ENCODE data around the gene FAM89A.

The FAM89A gene

GRCh38 chr1:231057410-231057809, 17.4 kb upstream of the FAM89A start:
- H3K4ac ChIP-seq (ENCODE audit: low read depth in 1 of 2, low read length in 2 of 2) = no peak overlapping the region
- H3K4me2 ChIP-seq (ENCODE audit: low read length, poor library complexity, severe bottlenecking) = no peak overlapping the region
- no peak overlapping the region for H3K9ac ChIP-seq (ENCODE audit: low read length)
- H3K36me3 ChIP-seq (ENCODE audit: control insufficient read depth in 1 of 2, insufficient read depth in 2 of 2, low read depth in 1 of 2, low read length in 2 of 2) = no peaks in the 10 kb centered on the region
- no peaks in the 10 kb centered on the region for H3K27me3 ChIP-seq (ENCODE audit: control insufficient read depth in 1 of 2, insufficient read depth in 1 of 2, low read length in 2 of 2)
- no peak overlapping the region for H2AFZ ChIP-seq (ENCODE audit: low read depth, low read length)
- H3K4me1 ChIP-seq (ENCODE audit: control insufficient read depth, insufficient read depth, low read depth, low read length) = peaks cover 8% of the 10 kb centered on the region
- no peak overlapping the region for H2BK5ac ChIP-seq (ENCODE audit: low read depth, low read length, poor library complexity, severe bottlenecking)
- peaks cover 5% of the 10 kb centered on the region for H3K9me3 ChIP-seq (ENCODE audit: control insufficient read depth, low read length)
- 76% methylated on average over 2 of the region's 3 CpGs for WGBS
- H2BK15ac ChIP-seq (ENCODE audit: low read depth, poor library complexity, severe bottlenecking) = no peak overlapping the region
- no peak for DNase-seq
- H3K23ac ChIP-seq (ENCODE audit: low read length in 2 of 2) = no peak overlapping the region
- H2AK5ac ChIP-seq (ENCODE audit: low read length, severe bottlenecking) = peak overlapping the region; percentile 65
- no peak overlapping the region for H3K4me3 ChIP-seq (ENCODE audit: insufficient read depth in 1 of 2, low read depth in 1 of 2, low read length in 2 of 2)
- H3K79me1 ChIP-seq (replicated peaks; ENCODE audit: low read length, poor library complexity, severe bottlenecking) = no peaks in the 10 kb centered on the region
- H3K27ac ChIP-seq (ENCODE audit: low read length, poor library complexity, severe bottlenecking) = no peak overlapping the region
- H2BK120ac ChIP-seq (ENCODE audit: low read depth, low read length) = no peak overlapping the region
- no peak overlapping the region for H2BK12ac ChIP-seq (ENCODE audit: low read length in 2 of 2)
- H4K91ac ChIP-seq (ENCODE audit: low read length) = no peak overlapping the region
- no peak overlapping the region for H3K14ac ChIP-seq (ENCODE audit: low read length in 2 of 2)
- no peak overlapping the region for H4K8ac ChIP-seq (ENCODE audit: low read length)
- no peak overlapping the region for H3K18ac ChIP-seq (ENCODE audit: low read depth in 1 of 2, low read length in 2 of 2)

GRCh38 chr1:231055271-231055670, 15.2 kb upstream of the FAM89A start:
- Histone ChIP-seq H3K4me1 (ENCODE audit: control insufficient read depth, insufficient read depth, low read depth, low read length) (peaks cover 8% of the 10 kb centered on the region), H3K18ac (ENCODE audit: low read depth in 1 of 2, low read length in 2 of 2) (no peak overlapping the region), H4K8ac (ENCODE audit: low read length) (no peak overlapping the region), H2BK120ac (ENCODE audit: low read depth, low read length) (no peak overlapping the region), H3K9me3 (ENCODE audit: control insufficient read depth, low read length) (peaks cover 5% of the 10 kb centered on the region), H3K4me2 (ENCODE audit: low read length, poor library complexity, severe bottlenecking) (no peak overlapping the region), H2BK12ac (ENCODE audit: low read length in 2 of 2) (no peak overlapping the region), H4K91ac (ENCODE audit: low read length) (no peak overlapping the region), H3K4ac (ENCODE audit: low read depth in 1 of 2, low read length in 2 of 2) (no peak overlapping the region), H3K79me1 (replicated peaks; ENCODE audit: low read length, poor library complexity, severe bottlenecking) (no peaks in the 10 kb centered on the region), H2BK5ac (ENCODE audit: low read depth, low read length, poor library complexity, severe bottlenecking) (no peak overlapping the region), H3K27ac (ENCODE audit: low read length, poor library complexity, severe bottlenecking) (no peak overlapping the region), H3K23ac (ENCODE audit: low read length in 2 of 2) (no peak overlapping the region), H3K9ac (ENCODE audit: low read length) (no peak overlapping the region), H2AFZ (ENCODE audit: low read depth, low read length) (no peak overlapping the region), H3K4me3 (ENCODE audit: insufficient read depth in 1 of 2, low read depth in 1 of 2, low read length in 2 of 2) (no peak overlapping the region), H2AK5ac (ENCODE audit: low read length, severe bottlenecking) (no peak overlapping the region), H3K36me3 (ENCODE audit: control insufficient read depth in 1 of 2, insufficient read depth in 2 of 2, low read depth in 1 of 2, low read length in 2 of 2) (no peaks in the 10 kb centered on the region), H3K14ac (ENCODE audit: low read length in 2 of 2) (no peak overlapping the region), H3K27me3 (ENCODE audit: control insufficient read depth in 1 of 2, insufficient read depth in 1 of 2, low read length in 2 of 2) (no peaks in the 10 kb centered on the region), H2BK15ac (ENCODE audit: low read depth, poor library complexity, severe bottlenecking) (no peak overlapping the region)
- no peak for DNase-seq

- Histone ChIP-seq H3K4me1 (ENCODE audit: control insufficient read depth, insufficient read depth, low read depth, low read length) (peaks cover 5% of the 10 kb centered on the region), H2BK12ac (ENCODE audit: low read length in 2 of 2) (no peak overlapping the region), H4K91ac (ENCODE audit: low read length) (no peak overlapping the region), H3K4me2 (ENCODE audit: low read length, poor library complexity, severe bottlenecking) (no peak overlapping the region), H3K18ac (ENCODE audit: low read depth in 1 of 2, low read length in 2 of 2) (no peak overlapping the region), H3K23ac (ENCODE audit: low read length in 2 of 2) (no peak overlapping the region), H3K9ac (ENCODE audit: low read length) (peak overlapping the region; percentile 6), H2BK15ac (ENCODE audit: low read depth, poor library complexity, severe bottlenecking) (no peak overlapping the region), H3K79me1 (replicated peaks; ENCODE audit: low read length, poor library complexity, severe bottlenecking) (no peaks in the 10 kb centered on the region), H4K8ac (ENCODE audit: low read length) (no peak overlapping the region), H2AFZ (ENCODE audit: low read depth, low read length) (no peak overlapping the region), H2AK5ac (ENCODE audit: low read length, severe bottlenecking) (no peak overlapping the region), H3K4ac (ENCODE audit: low read depth in 1 of 2, low read length in 2 of 2) (no peak overlapping the region), H3K27me3 (ENCODE audit: control insufficient read depth in 1 of 2, insufficient read depth in 1 of 2, low read length in 2 of 2) (peaks cover 0 to 3% of the 10 kb centered on the region in 2 experiments), H3K27ac (ENCODE audit: low read length, poor library complexity, severe bottlenecking) (no peak overlapping the region), H3K36me3 (ENCODE audit: control insufficient read depth in 1 of 2, insufficient read depth in 2 of 2, low read depth in 1 of 2, low read length in 2 of 2) (no peaks in the 10 kb centered on the region), H3K9me3 (ENCODE audit: control insufficient read depth, low read length) (peaks cover 5% of the 10 kb centered on the region), H3K14ac (ENCODE audit: low read length in 2 of 2) (no peak overlapping the region), H3K4me3 (ENCODE audit: insufficient read depth in 1 of 2, low read depth in 1 of 2, low read length in 2 of 2) (peak overlapping the region in 1 of 2 experiments; percentile 46), H2BK5ac (ENCODE audit: low read depth, low read length, poor library complexity, severe bottlenecking) (no peak overlapping the region), H2BK120ac (ENCODE audit: low read depth, low read length) (no peak overlapping the region)
- DNase-seq = peak; percentile 77
- WGBS = 64% methylated on average over 6 of the region's 7 CpGs
Measured at GRCh38 chr1:231053493-231054162, 13.6 kb upstream of the FAM89A start.

- H2AFZ ChIP-seq (ENCODE audit: low read depth, low read length) = no peak overlapping the region
- H3K27me3 ChIP-seq (ENCODE audit: control insufficient read depth in 1 of 2, insufficient read depth in 1 of 2, low read length in 2 of 2) = peaks cover 1 to 7% of the 10 kb centered on the region in 2 experiments
- H3K23ac ChIP-seq (ENCODE audit: low read length in 2 of 2) = no peak overlapping the region
- H3K36me3 ChIP-seq (ENCODE audit: control insufficient read depth in 1 of 2, insufficient read depth in 2 of 2, low read depth in 1 of 2, low read length in 2 of 2) = no peaks in the 10 kb centered on the region
- peaks cover 2% of the 10 kb centered on the region for H3K4me1 ChIP-seq (ENCODE audit: control insufficient read depth, insufficient read depth, low read depth, low read length)
- no peak overlapping the region for H3K14ac ChIP-seq (ENCODE audit: low read length in 2 of 2)
- no peak overlapping the region for H2AK5ac ChIP-seq (ENCODE audit: low read length, severe bottlenecking)
- no peak for DNase-seq
- no peak overlapping the region for H2BK12ac ChIP-seq (ENCODE audit: low read length in 2 of 2)
- no peak overlapping the region for H3K4ac ChIP-seq (ENCODE audit: low read depth in 1 of 2, low read length in 2 of 2)
- no peaks in the 10 kb centered on the region for H3K79me1 ChIP-seq (replicated peaks; ENCODE audit: low read length, poor library complexity, severe bottlenecking)
- H4K91ac ChIP-seq (ENCODE audit: low read length) = no peak overlapping the region
- no peak overlapping the region for H2BK5ac ChIP-seq (ENCODE audit: low read depth, low read length, poor library complexity, severe bottlenecking)
- 93% methylated on average over 7 of the region's 8 CpGs for WGBS
- no peak overlapping the region for H2BK15ac ChIP-seq (ENCODE audit: low read depth, poor library complexity, severe bottlenecking)
- no peak overlapping the region for H3K4me3 ChIP-seq (ENCODE audit: insufficient read depth in 1 of 2, low read depth in 1 of 2, low read length in 2 of 2)
- peaks cover 5% of the 10 kb centered on the region for H3K9me3 ChIP-seq (ENCODE audit: control insufficient read depth, low read length)
- no peak overlapping the region for H3K9ac ChIP-seq (ENCODE audit: low read length)
- no peak overlapping the region for H3K4me2 ChIP-seq (ENCODE audit: low read length, poor library complexity, severe bottlenecking)
- H4K8ac ChIP-seq (ENCODE audit: low read length) = no peak overlapping the region
- H2BK120ac ChIP-seq (ENCODE audit: low read depth, low read length) = no peak overlapping the region
- no peak overlapping the region for H3K18ac ChIP-seq (ENCODE audit: low read depth in 1 of 2, low read length in 2 of 2)
- H3K27ac ChIP-seq (ENCODE audit: low read length, poor library complexity, severe bottlenecking) = no peak overlapping the region
Measured at GRCh38 chr1:231052777-231053176, 12.7 kb upstream of the FAM89A start.

All from mesenchymal stem cell (in vitro differentiated cells and primary cell).